PC-3 (cell line): Measurements from ENCODE around the gene ARHGAP24.

Experiments used
- CTCF ChIP-seq: fragments of 300-600 bp; sonication (generic); conservative IDR thresholded peaks from 2 replicates; pipeline ENCODE4 v1.5.1; 2017; ENCODE audit warnings: antibody characterized with exemption, low read depth, mild to moderate bottlenecking, low read length
- EZH2 ChIP-seq: fragments of 300-600 bp; sonication (generic); IDR thresholded peaks from one replicate; pipeline ENCODE4 v1.6.1; 2017; ENCODE audit warnings: antibody characterized with exemption, mild to moderate bottlenecking, low read length; ENCODE audit not compliant: unreplicated experiment

GRCh38 chr4:85865256-85865655, 390.3 kb downstream of the ARHGAP24 start:
- TF ChIP-seq CTCF, result no peak
- TF ChIP-seq EZH2, result no peak
